HG02678 (cell line): ENCODE measurements around the gene DYNLT2.
"Not testable (repeated sequence)": the region's sequence is repeated elsewhere in the genome, so short reads cannot be mapped to it uniquely, and the experiment has no call there.

Source experiments
- ATAC-seq: cut with Tn5 transposase; IDR thresholded peaks from one replicate; pipeline ENCODE4 v1.9.1; 2021; ENCODE audit warnings: mild to moderate bottlenecking, moderate library complexity; ENCODE audit not compliant: unreplicated experiment

The DYNLT2 gene

GRCh38 chr6:169783971-169784820 is 32.8 kb upstream of the DYNLT2 start:
- ATAC-seq, result no peak

- no peak for ATAC-seq
These were observed 32.0 kb upstream of the DYNLT2 start for GRCh38 chr6:169783401-169783800.

- ATAC-seq, result no peak
These were observed 31.6 kb upstream of the DYNLT2 start for GRCh38 chr6:169782966-169783365.

- no peak for ATAC-seq
These were observed 29.3 kb upstream of the DYNLT2 start for GRCh38 chr6:169780571-169781091.

- no peak for ATAC-seq
These were observed 28.5 kb upstream of the DYNLT2 start for GRCh38 chr6:169779896-169780295.

- no peak for ATAC-seq
These were observed 27.9 kb upstream of the DYNLT2 start for GRCh38 chr6:169779092-169779815.

GRCh38 chr6:169778646-169779045 is 27.3 kb upstream of the DYNLT2 start:
- ATAC-seq, result no peak

- no peak for ATAC-seq
These were observed 26.5 kb upstream of the DYNLT2 start for GRCh38 chr6:169777896-169778295.

- no peak for ATAC-seq
These were observed 25.0 kb upstream of the DYNLT2 start for GRCh38 chr6:169776379-169776778.

- no peak for ATAC-seq
These were observed 23.9 kb upstream of the DYNLT2 start for GRCh38 chr6:169775321-169775720.

GRCh38 chr6:169774347-169774746 is 23.0 kb upstream of the DYNLT2 start:
- no peak for ATAC-seq

- no peak for ATAC-seq
These were observed 15.8 kb upstream of the DYNLT2 start for GRCh38 chr6:169766921-169767736.

GRCh38 chr6:169766232-169766631 is 14.9 kb upstream of the DYNLT2 start:
- no peak for ATAC-seq

- not testable (repeated sequence) for ATAC-seq
These were observed 14.4 kb upstream of the DYNLT2 start for GRCh38 chr6:169765789-169766188.

GRCh38 chr6:169763881-169764280 is 12.5 kb upstream of the DYNLT2 start:
- no peak for ATAC-seq

- no peak for ATAC-seq
These were observed 11.9 kb upstream of the DYNLT2 start for GRCh38 chr6:169763308-169763707.

- no peak for ATAC-seq
These were observed 3.8 kb upstream of the DYNLT2 start for GRCh38 chr6:169755162-169755561.

- ATAC-seq, result no peak
These were observed 777 bp upstream of the DYNLT2 start for GRCh38 chr6:169752074-169752623.

GRCh38 chr6:169746556-169746955 is 4.8 kb downstream of the DYNLT2 start:
- no peak for ATAC-seq

- ATAC-seq, result no peak
These were observed 6.0 kb downstream of the DYNLT2 start for GRCh38 chr6:169745405-169745804.

- ATAC-seq, result no peak
These were observed 10.0 kb downstream of the DYNLT2 start for GRCh38 chr6:169741344-169741743.
